ENCODE data around the gene SLC1A3.

GRCh38 chr5:36669015-36669651 lies 62.7 kb downstream of the SLC1A3 start:
- TF ChIP-seq CTCF (conservative IDR thresholded peaks at IDR 0.05; ENCODE audit: low read length) (no peak), EZH2phosphoT487 (IDR thresholded peaks at IDR 0.05; ENCODE audit: borderline replicate concordance) (no peak)
